ENCODE data around the gene CHD6. TPM values are rescaled to one million over a fixed set of nuclear protein-coding genes. Genes with fewer than 3 reads are reported as not detected.

Gene CHD6
- total and polyA plus RNA-seq, 2 of the 13 experiments (the other 11 are each of a cell fraction or from before 2014, with no cell fraction given), result 14.4 to 52.0 TPM

DNA sequence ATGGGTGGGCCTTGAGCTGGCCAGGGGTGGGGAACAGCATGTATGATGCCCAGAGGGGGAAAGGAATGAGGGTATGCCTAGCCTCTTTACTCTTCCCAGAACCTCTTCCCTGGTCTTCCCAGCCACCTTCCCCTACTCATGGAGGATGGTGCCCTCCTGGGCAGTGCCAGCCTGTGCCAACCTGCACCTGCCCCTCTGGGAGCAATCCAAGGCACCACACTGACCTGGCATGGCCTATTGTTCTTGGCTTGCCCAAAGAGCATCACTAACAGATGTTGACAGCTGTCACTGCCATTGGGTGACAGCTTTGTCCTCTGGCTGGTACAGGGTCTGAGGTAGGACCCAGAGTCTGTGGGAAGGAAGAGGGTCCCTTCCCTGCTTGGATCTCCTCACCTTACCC lies 264.6 kb downstream of the CHD6 start:
- H3K27ac ChIP-seq (ENCODE audit: extremely low read length, insufficient read depth, low read length), result no peak overlapping the region
- TF ChIP-seq NONO (IDR thresholded peaks at IDR 0.05) (no peak), NONO (CRISPR knock-in tag; conservative IDR thresholded peaks at IDR 0.05) (no peak), HNRNPL (IDR thresholded peaks at IDR 0.05; ENCODE audit: low read depth, low read length) (0 out of 2 replicates have a peak, but pooled peaks have one; percentile 49)
- TF ChIP-seq, protein P1, sequence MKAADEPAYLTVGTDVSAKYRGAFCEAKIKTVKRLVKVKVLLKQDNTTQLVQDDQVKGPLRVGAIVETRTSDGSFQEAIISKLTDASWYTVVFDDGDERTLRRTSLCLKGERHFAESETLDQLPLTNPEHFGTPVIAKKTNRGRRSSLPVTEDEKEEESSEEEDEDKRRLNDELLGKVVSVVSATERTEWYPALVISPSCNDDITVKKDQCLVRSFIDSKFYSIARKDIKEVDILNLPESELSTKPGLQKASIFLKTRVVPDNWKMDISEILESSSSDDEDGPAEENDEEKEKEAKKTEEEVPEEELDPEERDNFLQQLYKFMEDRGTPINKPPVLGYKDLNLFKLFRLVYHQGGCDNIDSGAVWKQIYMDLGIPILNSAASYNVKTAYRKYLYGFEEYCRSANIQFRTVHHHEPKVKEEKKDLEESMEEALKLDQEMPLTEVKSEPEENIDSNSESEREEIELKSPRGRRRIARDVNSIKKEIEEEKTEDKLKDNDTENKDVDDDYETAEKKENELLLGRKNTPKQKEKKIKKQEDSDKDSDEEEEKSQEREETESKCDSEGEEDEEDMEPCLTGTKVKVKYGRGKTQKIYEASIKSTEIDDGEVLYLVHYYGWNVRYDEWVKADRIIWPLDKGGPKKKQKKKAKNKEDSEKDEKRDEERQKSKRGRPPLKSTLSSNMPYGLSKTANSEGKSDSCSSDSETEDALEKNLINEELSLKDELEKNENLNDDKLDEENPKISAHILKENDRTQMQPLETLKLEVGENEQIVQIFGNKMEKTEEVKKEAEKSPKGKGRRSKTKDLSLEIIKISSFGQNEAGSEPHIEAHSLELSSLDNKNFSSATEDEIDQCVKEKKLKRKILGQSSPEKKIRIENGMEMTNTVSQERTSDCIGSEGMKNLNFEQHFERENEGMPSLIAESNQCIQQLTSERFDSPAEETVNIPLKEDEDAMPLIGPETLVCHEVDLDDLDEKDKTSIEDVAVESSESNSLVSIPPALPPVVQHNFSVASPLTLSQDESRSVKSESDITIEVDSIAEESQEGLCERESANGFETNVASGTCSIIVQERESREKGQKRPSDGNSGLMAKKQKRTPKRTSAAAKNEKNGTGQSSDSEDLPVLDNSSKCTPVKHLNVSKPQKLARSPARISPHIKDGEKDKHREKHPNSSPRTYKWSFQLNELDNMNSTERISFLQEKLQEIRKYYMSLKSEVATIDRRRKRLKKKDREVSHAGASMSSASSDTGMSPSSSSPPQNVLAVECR (CRISPR knock-in tag; IDR thresholded peaks at IDR 0.05; ENCODE audit: borderline replicate concordance), result no peak
- DNase-seq (ENCODE audit: low spot score) (no peak), FAIRE-seq (no peak), ATAC-seq (no peak)
- no TSS peak for BruUV-seq (replicated peaks)
- no peak overlapping the region for H3K9ac ChIP-seq (ENCODE audit: insufficient read depth, low read depth, low read length)
- in situ Hi-C loops (cut with HindIII; ENCODE audit: extremely low pct_ligation_motif_present, low pct_unique_long_range_greater_than_20kb) (no loop called here), intact Hi-C loops (cut with micrococcal nuclease; ENCODE audit: unreplicated experiment) (no loop called here)
- no peak overlapping the region for H2AFZ ChIP-seq (ENCODE audit: low read length)
- H3K4me3 ChIP-seq (replicated peaks in 1 of 3; ENCODE audit: insufficient read depth in 1 of 3, low read depth in 2 of 3, low read length in 3 of 3), result no peak overlapping the region
- no peak overlapping the region for H3K4me2 ChIP-seq (ENCODE audit: low read depth, low read length)
- H3K9me3 ChIP-seq (ENCODE audit: low read length), result no peaks in the 10 kb centered on the region
- CTCF ChIA-PET (ENCODE audit: low intra/inter-chr PET ratio, low total read pairs), result no interaction called here
- H3K79me2 ChIP-seq (ENCODE audit: insufficient read depth, low read length), result no peaks in the 10 kb centered on the region
- no peaks in the 10 kb centered on the region for H4K20me1 ChIP-seq (ENCODE audit: insufficient read depth, low read length)
- H3K27me3 ChIP-seq (ENCODE audit: control insufficient read depth in 1 of 2, insufficient read depth in 2 of 2, low read length in 2 of 2), result no peaks in the 10 kb centered on the region
- POLR2A ChIA-PET, result interaction anchor here (1.4 kb wide), 1 partner anchor 13 kb away, joined by 3 read pairs; the partner anchor contains the start of gene LPIN3
- peaks cover 14 to 24% of the 10 kb centered on the region in 2 experiments; a peak in 4 of 5 replicates for H3K36me3 ChIP-seq (replicated peaks in 1 of 2; ENCODE audit: control insufficient read depth in 1 of 2, insufficient read depth in 2 of 2, low read length in 2 of 2)
- peaks cover 8% of the 10 kb centered on the region for H3K4me1 ChIP-seq (ENCODE audit: insufficient read depth, low read length)

Data from HepG2 (cell line).